Measurements from ENCODE around the gene SRRM3.
"Not testable (repeated sequence)": the region's sequence is repeated elsewhere in the genome, so short reads cannot be mapped to it uniquely, and the experiment has no call there.

The SRRM3 gene

DNA sequence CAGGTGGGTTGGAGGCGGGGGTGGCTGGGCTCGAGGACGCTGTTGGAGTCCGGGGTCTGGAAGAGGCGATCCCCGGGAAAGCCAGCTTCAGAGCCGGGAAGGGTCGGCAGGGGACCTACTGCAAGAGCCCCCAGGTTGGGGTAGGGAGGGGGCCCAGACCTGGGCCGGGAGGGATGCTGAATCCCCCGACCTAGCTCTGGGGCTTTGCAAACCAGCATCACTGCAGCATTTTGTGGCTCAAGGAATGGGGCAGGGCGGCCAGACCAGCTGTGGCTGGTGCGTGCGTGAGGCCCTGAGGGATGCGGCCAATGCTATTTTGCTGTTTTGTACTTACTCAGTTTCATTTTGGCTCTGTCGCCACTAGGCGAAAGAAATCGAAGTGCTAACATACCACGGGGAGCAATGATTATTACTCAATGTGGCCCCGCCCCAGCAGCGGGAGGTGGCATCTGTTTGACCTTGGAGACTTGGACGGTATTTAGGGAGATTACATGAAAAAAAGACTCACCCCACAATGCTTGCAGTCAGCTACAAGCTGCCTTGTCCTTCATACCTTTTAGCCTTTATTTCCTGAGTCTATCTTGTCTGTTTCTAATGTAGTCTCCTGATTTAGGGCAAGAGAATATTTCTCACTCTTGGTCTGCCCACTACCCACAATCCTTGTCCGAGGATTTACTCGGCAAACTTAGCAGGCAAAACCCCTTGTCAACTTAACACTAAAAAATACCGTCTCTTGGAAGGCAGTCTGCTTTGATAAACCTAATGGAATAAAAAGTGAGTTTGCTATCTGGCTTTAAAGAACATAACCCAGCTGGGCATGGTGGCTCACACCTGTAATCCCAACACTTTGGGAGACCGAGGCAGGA lies 117.0 kb downstream of the SRRM3 start:
- peak; percentile 89 for DNase-seq

DNA sequence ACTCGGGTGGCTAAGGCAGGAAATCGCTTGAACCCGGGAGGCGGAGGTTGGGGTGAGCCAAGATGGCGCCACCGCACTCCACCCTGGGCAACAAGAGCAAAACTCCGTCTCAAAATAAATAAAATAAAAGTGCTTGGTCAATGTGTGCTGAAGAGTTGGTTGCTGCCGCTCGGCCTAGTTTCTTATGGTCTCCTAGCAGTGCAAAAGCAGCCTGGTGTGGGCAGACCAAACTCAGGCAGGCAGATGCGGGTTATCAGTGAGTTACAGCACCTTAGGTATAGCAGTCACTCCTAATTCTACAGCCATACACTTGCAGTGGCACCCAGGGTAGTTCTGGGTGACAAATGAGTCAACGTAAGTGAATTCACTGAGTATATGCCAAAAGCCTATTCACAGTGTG lies 123.4 kb downstream of the SRRM3 start:
- DNase-seq, result no peak

DNA sequence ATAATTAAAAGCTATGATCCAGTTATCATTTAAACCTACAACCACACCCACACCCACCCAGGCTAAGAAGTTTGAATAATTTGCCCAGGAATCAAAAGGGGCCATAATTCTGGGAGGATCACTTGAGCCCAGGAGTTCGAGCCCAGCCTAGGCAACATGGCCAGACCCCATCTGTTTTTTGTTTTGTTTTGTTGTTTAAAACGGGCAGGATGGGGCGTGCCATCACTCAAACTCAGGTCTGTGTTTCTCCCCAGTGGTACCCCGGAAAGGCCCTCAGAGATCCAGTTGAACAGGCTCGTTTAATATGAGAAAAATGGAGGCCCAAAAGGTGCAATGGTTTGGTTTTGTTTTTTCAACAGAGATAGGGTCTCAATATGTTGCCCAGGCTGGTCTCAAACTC lies 124.1 kb downstream of the SRRM3 start:
- no peak for DNase-seq

DNA sequence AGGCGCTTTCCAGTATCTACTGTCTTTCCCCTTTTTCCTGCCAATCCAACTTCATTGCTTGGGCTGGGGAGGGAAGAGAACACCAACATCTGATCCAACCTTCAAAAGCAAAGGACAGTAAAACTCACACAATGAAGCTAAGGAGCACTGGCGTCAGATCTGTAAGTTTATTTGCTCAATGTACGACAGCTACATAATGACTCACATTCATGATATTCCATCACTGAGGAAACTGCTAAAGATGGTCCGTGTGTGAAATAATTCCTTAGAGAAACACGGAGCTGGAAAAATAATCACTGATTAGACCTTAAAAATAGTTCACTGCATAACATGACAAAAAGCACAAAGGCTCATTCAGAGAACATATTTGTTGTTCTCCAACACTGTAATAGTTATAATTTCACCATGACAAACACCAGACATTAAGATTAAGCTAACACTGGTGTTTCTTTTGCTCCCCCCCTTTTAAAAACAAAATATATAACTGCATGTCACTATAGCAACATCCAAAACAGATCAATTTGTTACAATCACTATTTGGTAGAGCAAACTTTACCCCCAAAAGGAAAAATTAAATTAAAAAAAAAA lies 125.0 kb downstream of the SRRM3 start:
- DNase-seq, result no peak

DNA sequence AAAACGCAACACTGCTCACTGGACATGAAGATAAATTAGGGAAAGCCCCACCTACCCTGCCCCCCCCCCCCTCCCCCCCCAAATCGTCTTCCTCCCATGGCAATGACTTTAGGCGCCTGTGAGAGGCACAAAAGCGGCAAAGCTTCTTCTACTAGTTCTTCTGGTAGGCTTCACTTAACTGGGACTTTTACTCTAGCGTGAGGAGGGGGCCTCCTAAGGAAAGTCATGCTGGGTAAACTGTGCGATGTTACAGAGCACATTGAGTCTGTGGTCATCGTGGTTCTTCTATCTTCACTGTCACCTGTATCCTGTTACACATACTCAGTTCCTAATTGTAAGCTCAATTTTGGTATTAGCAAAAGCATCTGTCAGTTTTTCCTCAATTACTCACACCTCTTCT lies 125.9 kb downstream of the SRRM3 start:
- DNase-seq, result no peak

GRCh38 chr7:76328389-76328788 lies 126.7 kb downstream of the SRRM3 start:
- DNase-seq, result no peak

DNA sequence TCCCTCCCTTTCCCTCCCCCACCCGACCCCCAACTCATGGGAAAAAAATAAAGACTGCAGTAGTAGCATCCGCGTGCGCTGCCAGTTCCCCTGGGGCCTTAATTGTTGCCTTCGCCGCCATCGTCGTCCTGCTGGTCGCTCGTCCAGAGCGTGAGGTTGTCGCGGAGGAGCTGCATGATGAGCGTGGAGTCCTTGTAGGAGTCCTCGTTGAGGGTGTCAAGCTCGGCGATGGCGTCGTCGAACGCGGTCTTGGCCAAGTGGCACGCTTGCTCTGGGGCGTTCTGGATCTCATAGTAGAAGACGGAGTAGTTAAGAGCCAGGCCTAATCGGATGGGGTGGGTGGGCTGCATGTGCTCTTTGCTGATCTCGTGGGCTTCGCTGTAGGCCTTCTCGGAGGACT lies 127.8 kb downstream of the SRRM3 start:
- DNase-seq, result no peak

- DNase-seq, result no peak
These were observed 128.6 kb downstream of the SRRM3 start for GRCh38 chr7:76330261-76330660.

DNA sequence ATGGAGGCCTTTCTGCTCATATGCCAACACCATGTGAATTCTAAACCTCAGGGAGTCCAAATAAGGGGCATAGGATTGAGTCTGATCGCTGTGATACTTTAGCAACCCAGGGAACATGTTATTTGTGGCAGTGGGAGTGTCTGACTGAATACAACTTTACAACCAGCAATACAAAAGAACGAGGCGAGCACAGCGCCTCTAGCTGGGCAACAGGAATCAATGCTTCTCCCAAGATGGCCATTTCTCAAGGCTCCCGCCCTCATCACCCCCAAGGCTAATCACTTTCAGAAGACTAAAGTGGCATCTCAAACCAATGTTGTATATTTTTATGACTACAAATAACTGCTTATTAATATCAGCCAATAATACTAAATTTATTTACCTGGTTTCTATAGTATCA lies 129.0 kb downstream of the SRRM3 start:
- no peak for DNase-seq

- peak; percentile 71 for DNase-seq
These were observed 130.4 kb downstream of the SRRM3 start for GRCh38 chr7:76332078-76332477.

DNA sequence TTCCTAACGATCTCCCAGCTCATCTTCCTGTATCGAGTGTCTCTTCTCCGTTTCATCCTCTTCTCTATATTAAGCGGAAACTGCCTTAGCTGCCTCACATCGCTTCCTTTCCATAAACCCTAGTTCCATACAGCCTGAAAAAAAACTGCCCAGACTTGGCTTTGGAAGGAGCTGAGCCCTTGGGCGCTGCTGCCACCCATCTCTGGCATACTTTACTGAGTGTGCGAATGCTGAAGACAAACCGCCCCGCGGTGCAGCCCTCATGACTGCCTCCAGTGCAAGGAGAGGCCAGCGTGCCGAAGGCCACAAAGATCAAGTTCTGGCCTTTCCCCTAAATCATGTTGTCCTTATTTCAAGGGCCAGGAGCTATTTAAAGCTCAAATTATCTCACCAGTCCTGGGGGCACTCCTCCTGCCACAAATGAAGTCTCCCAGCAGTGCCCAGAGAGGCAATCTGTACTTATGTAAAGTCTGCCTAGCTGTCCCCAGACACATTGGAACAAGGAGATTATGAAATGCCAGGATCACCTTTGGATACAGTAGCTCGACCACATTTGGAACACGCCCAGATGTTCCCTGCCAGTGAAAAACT lies 131.9 kb downstream of the SRRM3 start:
- DNase-seq, result peak; percentile 46

DNA sequence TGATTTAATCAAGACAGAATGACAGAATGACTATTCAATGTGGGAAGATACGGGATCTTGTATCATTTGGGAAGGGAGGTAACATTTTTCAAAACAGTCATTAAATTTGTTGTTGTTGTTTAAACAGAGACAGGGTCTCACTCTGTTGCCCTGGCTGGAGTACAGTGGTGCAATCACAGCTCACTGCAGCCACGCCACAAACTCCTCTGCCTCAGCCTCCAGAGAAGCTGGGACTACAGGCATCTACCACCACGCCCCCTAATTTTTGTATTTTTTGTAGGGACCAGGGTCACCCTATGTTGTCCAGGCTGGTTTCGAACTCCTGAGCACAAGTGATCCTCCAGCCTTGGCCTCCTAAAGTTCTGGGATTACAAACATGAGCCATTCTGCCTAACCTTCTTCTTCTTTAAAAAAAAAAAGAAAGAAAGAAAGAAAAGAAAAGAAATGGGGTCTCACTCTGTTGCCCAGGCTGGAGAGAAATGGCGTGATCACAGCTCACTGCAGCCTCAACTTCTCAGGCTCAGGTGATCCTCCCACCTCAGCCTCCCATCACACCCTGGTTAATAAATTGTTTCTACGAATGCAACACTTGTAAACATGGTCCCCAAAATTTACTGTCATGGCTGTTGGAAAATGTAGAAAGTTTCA lies 132.7 kb downstream of the SRRM3 start:
- no peak for DNase-seq

DNA sequence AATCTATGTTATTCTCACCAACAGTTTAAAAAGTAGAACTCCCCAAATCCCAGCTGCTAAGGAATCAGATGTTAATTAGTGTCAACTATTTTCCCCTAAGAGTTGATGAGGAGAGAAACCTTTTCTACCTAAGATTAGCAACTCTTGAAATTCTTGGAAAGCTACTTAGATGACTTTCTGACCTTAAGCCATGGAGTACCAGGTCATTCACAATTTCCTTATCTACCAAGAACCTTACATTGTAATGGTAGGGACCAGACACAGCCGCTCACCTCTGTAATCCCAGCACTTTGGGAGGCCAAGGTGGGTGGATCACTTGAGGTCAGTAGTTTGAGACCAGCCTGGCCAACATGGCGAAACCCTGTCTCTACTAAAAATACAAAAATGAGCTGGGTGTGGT lies 133.7 kb downstream of the SRRM3 start:
- DNase-seq, result not testable (repeated sequence)

- DNase-seq, result no peak
These were observed 134.4 kb downstream of the SRRM3 start for GRCh38 chr7:76336094-76336493.

Measured in suppressor macrophage treated with lipopolysaccharide for 4 hours (primary cell).